GM12872 (cell line): Measurements from ENCODE around the gene ATG14.

Source experiments
- TF ChIP-seq, protein P1 (sequence below): IDR thresholded peaks from 3 replicates; pipeline ENCODE4 v1.5.1; 2011; ENCODE audit warnings: low read depth, mild to moderate bottlenecking, low read length, moderate library complexity; ENCODE audit not compliant: insufficient read depth

Gene ATG14

DNA sequence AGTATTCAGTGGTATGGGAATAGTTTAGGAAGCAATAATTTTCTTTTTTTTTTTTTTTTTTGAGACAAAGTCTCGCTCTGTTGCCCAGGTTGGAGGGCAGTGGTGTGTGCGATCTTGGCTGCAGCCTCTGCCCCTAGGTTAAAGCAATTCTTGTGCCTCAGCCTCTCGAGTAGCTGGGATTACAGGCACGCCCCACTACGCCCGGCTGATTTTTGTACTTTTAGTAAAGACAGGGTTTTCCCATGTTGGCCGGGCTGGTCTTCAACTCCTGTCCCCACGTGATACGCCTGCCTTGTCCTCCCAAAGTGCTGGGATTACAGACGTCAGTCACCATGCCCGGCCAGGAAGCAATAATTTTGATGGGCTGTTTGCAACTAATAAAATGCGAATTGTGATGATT is 62.1 kb downstream of the ATG14 start:
- TF ChIP-seq, protein P1, sequence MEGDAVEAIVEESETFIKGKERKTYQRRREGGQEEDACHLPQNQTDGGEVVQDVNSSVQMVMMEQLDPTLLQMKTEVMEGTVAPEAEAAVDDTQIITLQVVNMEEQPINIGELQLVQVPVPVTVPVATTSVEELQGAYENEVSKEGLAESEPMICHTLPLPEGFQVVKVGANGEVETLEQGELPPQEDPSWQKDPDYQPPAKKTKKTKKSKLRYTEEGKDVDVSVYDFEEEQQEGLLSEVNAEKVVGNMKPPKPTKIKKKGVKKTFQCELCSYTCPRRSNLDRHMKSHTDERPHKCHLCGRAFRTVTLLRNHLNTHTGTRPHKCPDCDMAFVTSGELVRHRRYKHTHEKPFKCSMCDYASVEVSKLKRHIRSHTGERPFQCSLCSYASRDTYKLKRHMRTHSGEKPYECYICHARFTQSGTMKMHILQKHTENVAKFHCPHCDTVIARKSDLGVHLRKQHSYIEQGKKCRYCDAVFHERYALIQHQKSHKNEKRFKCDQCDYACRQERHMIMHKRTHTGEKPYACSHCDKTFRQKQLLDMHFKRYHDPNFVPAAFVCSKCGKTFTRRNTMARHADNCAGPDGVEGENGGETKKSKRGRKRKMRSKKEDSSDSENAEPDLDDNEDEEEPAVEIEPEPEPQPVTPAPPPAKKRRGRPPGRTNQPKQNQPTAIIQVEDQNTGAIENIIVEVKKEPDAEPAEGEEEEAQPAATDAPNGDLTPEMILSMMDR = no peak

DNA sequence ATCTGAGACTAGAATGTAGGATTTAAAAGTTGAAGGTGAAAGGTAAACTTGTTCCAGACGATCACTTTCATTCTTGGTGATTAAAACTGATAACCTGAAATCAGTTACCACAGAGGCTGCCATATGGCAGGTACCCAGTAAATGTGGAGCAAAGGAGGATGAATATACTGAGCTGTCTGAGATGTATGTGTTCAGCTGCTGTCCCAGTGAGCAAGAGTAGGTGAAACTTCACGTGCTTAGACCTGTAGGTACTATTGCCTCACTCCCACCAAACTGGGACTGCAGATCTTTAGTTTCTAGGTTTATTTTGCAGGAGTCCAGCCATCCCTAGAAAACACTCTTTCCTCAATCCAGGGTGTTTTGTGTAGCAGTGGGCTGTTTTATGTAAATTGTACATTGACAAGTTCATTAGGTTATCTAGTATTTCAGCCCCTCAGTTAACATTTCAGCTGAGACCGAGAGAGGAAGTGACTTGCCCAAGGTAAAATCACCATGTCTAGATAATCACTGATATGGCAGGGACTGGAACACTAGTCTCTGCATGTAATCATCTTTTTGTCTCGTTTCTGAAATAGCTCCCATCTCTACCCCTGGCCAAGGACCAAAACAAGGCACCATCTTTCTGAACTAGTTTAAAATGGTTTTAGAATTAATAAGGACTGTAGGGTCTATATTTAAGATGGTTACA is 62.7 kb downstream of the ATG14 start:
- TF ChIP-seq, protein P1 = no peak

DNA sequence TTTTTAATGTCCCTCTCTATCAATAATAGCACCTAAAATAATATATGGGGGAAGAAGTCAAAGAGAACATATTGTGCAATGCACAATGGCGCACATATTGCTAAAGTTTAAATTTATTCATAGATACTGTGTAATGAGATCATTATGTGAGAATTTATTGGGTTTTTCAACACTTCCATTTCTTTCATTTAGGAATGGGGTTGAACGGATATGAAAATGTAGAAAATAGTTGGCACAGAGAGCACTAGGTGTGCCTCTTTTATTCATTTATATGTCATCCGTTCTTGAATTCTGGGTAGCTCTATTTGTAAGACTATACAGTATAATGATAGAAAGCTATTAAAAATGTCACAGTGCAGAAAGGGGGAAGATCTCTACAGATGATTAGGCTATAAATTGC is 63.9 kb downstream of the ATG14 start:
- TF ChIP-seq, protein P1 = no peak

DNA sequence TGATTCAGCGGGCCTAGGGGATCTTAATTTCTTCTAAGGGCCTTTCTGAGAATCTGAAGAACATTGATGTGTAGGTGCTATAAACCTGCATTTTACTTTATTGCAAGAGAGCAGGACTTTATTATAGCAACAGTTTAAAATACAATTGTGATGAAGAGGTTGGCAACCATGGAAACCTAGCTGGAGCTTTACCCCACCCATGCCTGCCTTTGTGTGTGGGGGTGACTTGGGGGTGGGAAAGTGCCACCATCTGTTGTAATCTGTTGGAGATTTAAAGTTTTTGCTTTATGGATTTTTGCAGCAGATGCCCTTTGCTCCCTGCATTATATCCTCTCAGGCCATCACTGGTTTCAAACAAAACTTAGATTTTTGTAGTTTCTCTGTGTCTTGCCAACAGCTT is 64.6 kb downstream of the ATG14 start:
- TF ChIP-seq, protein P1 = no peak

DNA sequence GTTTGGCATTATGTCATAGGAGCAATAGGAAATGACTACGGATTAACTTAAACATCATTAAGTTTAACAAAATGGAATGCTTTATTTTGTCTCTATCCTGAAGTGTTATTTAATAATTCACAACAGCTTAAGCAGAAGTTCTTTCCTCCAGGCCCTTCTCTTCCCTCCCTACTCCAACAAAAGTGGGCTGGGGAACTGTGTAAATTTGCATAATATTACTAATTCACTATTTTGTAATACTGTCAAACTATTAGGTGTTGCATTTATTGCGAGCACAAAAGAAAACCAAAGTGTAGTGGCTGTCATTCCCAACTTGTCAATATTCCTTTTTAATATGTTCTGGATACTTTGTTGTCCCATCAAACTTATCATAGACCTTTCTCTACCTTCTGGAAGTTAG is 69.8 kb downstream of the ATG14 start:
- TF ChIP-seq, protein P1 = no peak

DNA sequence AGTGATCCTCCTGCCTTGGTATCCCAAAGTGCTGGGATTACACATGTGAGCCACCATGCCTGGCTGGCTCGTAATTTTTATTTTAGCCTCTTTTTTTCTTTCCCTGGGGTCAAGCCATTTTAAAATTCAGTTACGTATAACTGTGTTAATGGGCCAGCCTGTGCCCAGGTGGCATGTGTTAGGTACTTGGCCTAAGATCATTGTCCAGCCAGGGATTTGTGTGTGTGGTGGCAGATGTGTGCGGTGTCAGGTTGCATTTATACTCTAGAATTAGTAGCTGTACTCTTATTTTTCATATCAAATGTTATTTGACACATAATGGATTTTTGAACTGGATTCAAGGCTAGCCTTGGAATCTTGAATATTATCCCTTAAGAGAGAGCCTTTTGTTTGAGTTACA is 71.1 kb downstream of the ATG14 start:
- TF ChIP-seq, protein P1 = no peak

DNA sequence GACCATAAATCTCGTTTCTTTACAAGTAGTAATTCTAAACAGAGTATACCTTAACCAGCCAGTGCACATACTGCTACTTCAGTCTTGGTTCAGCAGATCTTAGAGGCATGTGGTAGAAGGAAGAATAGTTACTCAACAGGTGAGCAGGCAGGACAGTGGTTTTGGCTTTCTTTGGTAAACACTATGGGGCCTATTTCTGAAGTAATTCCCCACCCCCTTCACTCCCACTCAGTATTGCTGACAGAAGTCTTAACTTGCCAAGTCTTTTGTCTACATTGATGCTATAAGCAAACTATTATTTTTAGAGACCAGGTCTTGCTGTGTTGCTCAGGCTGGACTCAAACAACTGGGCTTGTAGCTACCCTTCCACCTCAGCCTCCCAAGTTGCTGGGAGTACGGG is 71.9 kb downstream of the ATG14 start:
- TF ChIP-seq, protein P1 = no peak
